HG03378 (cell line): Measurements from ENCODE around the gene VEGFB.

Experiments
- ATAC-seq: cut with Tn5 transposase; IDR thresholded peaks from one replicate; pipeline ENCODE4 v1.9.1; 2021; ENCODE audit warnings: mild to moderate bottlenecking, moderate library complexity; ENCODE audit not compliant: unreplicated experiment

Gene VEGFB

GRCh38 chr11:64258946-64259532, 24.7 kb downstream of the VEGFB start:
- ATAC-seq = no peak

- no peak for ATAC-seq
Measured at GRCh38 chr11:64259533-64260067, 25.2 kb downstream of the VEGFB start.

GRCh38 chr11:64260147-64260708, 25.8 kb downstream of the VEGFB start:
- ATAC-seq = no peak

GRCh38 chr11:64261556-64262080, 27.2 kb downstream of the VEGFB start:
- ATAC-seq = no peak

GRCh38 chr11:64262271-64263002, 28.1 kb downstream of the VEGFB start:
- ATAC-seq = no peak

GRCh38 chr11:64263021-64263946, 28.9 kb downstream of the VEGFB start:
- no peak for ATAC-seq

GRCh38 chr11:64263947-64264317, 29.5 kb downstream of the VEGFB start:
- ATAC-seq = no peak

- no peak for ATAC-seq
Measured at GRCh38 chr11:64264371-64264852, 30.0 kb downstream of the VEGFB start.

- no peak for ATAC-seq
Measured at GRCh38 chr11:64265176-64266160, 31.1 kb downstream of the VEGFB start.

- no peak for ATAC-seq
Measured at GRCh38 chr11:64266339-64266738, 32.0 kb downstream of the VEGFB start.

GRCh38 chr11:64267207-64267945, 33.0 kb downstream of the VEGFB start:
- no peak for ATAC-seq

- no peak for ATAC-seq
Measured at GRCh38 chr11:64268025-64268892, 33.9 kb downstream of the VEGFB start.

GRCh38 chr11:64268893-64269539, 34.6 kb downstream of the VEGFB start:
- peak; percentile 10 for ATAC-seq

GRCh38 chr11:64269540-64270220, 35.3 kb downstream of the VEGFB start:
- peak; percentile 76 for ATAC-seq

- no peak for ATAC-seq
Measured at GRCh38 chr11:64275031-64275800, 40.8 kb downstream of the VEGFB start.

- ATAC-seq = no peak
Measured at GRCh38 chr11:64275841-64276240, 41.5 kb downstream of the VEGFB start.
